Tibial nerve (tissue), 4 donors: Measurements from ENCODE around the gene PHYHIPL.

Experiments used
- CTCF ChIP-seq, 5 experiments: fragments of 200-600 bp in 3 of 5; fragments of 450-650 bp in 2 of 5; sonication (generic) in 3 of 5; IDR thresholded peaks; one replicate each; pipeline ENCODE4 v1.5.1; 2016 to 2019; ENCODE audit warnings: antibody characterized with exemption in 5 of 5, mild to moderate bottlenecking in 3 of 5, moderate library complexity in 2 of 5
- EP300 ChIP-seq, 2 donors: sonication (generic); formaldehyde crosslinking; IDR thresholded peaks; one replicate each; pipeline ENCODE4 v1.6.1; 2017; ENCODE audit warnings: antibody characterized with exemption in 2 of 2, mild to moderate bottlenecking in 1 of 2

GRCh38 chr10:59234194-59234593 is 57.8 kb downstream of the PHYHIPL start:
- TF ChIP-seq CTCF (IDR thresholded peaks at IDR 0.05) (no peak), EP300 (IDR thresholded peaks at IDR 0.05) (no peak)
